ENCODE data around the gene VGF.

GRCh38 chr7:101123703-101124068 is 41.7 kb downstream of the VGF start:
- no peak for TF ChIP-seq CTCF (IDR thresholded peaks at IDR 0.05)
- TF ChIP-seq POLR2A (IDR thresholded peaks at IDR 0.05): no peak
